Ishikawa (cell line): ENCODE data around the gene ARHGAP26.

Source experiments
- CREB1 ChIP-seq: IDR thresholded peaks from 2 replicates; pipeline ENCODE4 v1.6.1; 2012; ENCODE audit warnings: low read depth
- EGR1 ChIP-seq: IDR thresholded peaks from 2 replicates; pipeline ENCODE4 v1.6.1; 2012
- MAX ChIP-seq: IDR thresholded peaks from 2 replicates; pipeline ENCODE4 v1.6.1; 2012
- REST ChIP-seq: IDR thresholded peaks from 2 replicates; pipeline ENCODE4 v1.6.1; 2012; ENCODE audit warnings: low read depth, mild to moderate bottlenecking
- TAF1 ChIP-seq: IDR thresholded peaks from 2 replicates; pipeline ENCODE4 v1.6.1; 2012; ENCODE audit warnings: low read depth, mild to moderate bottlenecking
- TEAD4 ChIP-seq: IDR thresholded peaks from 2 replicates; pipeline ENCODE4 v1.6.1; 2012
- ZBTB7A ChIP-seq: IDR thresholded peaks from 2 replicates; pipeline ENCODE4 v1.6.1; 2012; ENCODE audit warnings: low read depth

- TF ChIP-seq MAX (no peak), TAF1 (no peak), ZBTB7A (no peak), REST (no peak), EGR1 (no peak), TEAD4 (no peak), CREB1 (no peak)
Measured at GRCh38 chr5:143219696-143220095, 449.5 kb downstream of the ARHGAP26 start.
